WERI-Rb-1 (cell line): ENCODE results near the gene WIPF2.

Experiments
- DNase-seq: peaks from one replicate; pipeline ENCODE4 v3.0.0-alpha.2; 2020
- H3K27ac ChIP-seq: fragments of 250-450 bp; sonication (Bioruptor Pico); 2 replicates; pipeline ENCODE4 v1.5.1; 2020; ENCODE audit warnings: mild to moderate bottlenecking, moderate library complexity
- H3K27me3 ChIP-seq: fragments of 250-450 bp; sonication (Bioruptor Pico); 2 replicates; pipeline ENCODE4 v1.5.1; 2021; ENCODE audit warnings: mild to moderate bottlenecking, low read depth, moderate library complexity; ENCODE audit not compliant: insufficient read depth, severe bottlenecking
- H3K36me3 ChIP-seq: fragments of 250-450 bp; sonication (Bioruptor Pico); 2 replicates; pipeline ENCODE4 v1.5.1; 2020; ENCODE audit warnings: mild to moderate bottlenecking, moderate library complexity
- H3K4me3 ChIP-seq: 2 replicates; pipeline ENCODE4 v1.5.1; 2011; ENCODE audit warnings: low read depth, mild to moderate bottlenecking, control low read depth, low read length
- H3K9me3 ChIP-seq: fragments of 250-450 bp; sonication (Bioruptor Pico); 2 replicates; pipeline ENCODE4 v1.5.1; 2021; ENCODE audit warnings: mild to moderate bottlenecking, moderate library complexity; ENCODE audit not compliant: severe bottlenecking
- CTCF ChIP-seq: IDR thresholded peaks from 2 replicates; pipeline ENCODE4 v1.5.1; 2011; ENCODE audit warnings: low read depth, mild to moderate bottlenecking, control low read depth, inconsistent platforms, low read length

WIPF2 gene

GRCh38 chr17:40315206-40315605 is 96.1 kb downstream of the WIPF2 start:
- H3K9me3 ChIP-seq, result no peaks in the 10 kb centered on the region
- TF ChIP-seq CTCF, result no peak
- no peak overlapping the region for H3K27ac ChIP-seq
- no peak for DNase-seq
- H3K36me3 ChIP-seq, result no peaks in the 10 kb centered on the region
- H3K27me3 ChIP-seq, result no peaks in the 10 kb centered on the region
- no peak overlapping the region for H3K4me3 ChIP-seq

DNA sequence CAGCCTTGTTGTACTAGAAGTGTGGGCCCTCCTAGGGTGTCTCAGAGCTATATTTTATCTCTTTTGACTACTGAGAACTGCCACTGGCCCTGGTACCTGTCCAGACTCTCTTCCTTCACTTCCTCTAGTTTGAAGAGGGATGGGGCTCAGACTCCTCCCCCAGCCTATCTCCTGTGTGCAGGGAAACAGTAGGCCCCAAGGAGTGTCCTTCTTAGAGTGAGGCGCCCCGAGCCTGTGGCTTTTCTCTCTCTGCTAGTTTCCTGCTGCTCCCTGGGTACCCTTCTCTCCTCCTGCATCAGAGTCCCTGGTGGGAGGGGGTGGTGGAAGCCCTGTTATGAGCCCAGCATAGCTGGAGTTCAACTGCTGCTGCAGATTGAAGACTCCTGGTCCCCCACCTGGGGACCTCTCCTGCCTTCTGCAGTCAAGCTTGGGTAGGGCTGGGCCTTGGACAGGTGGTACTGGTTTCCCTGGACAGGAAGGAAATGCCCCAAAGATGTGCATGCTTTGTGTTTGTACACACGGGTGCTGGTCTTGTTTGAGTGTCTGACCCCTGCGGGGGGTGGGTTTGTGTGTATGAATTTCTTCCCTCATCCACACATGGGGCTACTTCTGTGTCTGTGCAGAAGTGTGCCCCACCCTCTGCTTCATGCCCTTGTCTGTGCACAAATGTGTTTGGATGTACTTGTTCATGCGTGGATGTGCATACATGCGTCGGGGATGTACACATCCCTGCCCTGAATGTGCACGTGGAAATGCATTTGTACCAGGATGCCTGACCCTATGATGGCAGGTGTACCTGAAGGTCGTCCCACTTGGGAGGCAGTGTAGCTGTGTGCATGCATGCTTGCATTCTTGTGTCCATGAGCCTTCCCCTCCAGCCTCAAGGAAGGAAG is 96.8 kb downstream of the WIPF2 start:
- no peaks in the 10 kb centered on the region for H3K27me3 ChIP-seq
- peak overlapping the region; percentile 85 for H3K27ac ChIP-seq
- no peaks in the 10 kb centered on the region for H3K9me3 ChIP-seq
- TF ChIP-seq CTCF, result no peak
- DNase-seq, result no peak
- no peak overlapping the region for H3K4me3 ChIP-seq
- H3K36me3 ChIP-seq, result no peaks in the 10 kb centered on the region

- Histone ChIP-seq H3K27me3 (no peaks in the 10 kb centered on the region), H3K27ac (peak overlapping the region; percentile 85), H3K36me3 (no peaks in the 10 kb centered on the region), H3K4me3 (peak overlapping the region; percentile 85), H3K9me3 (no peaks in the 10 kb centered on the region)
- DNase-seq, result peak; percentile 57
- TF ChIP-seq CTCF, result no peak
Observed at GRCh38 chr17:40316571-40317344, 97.7 kb downstream of the WIPF2 start.

GRCh38 chr17:40317345-40317873 is 98.3 kb downstream of the WIPF2 start:
- TF ChIP-seq CTCF, result peak; percentile 79
- H3K27me3 ChIP-seq, result no peaks in the 10 kb centered on the region
- no peaks in the 10 kb centered on the region for H3K9me3 ChIP-seq
- H3K27ac ChIP-seq, result peak overlapping the region; percentile 85
- DNase-seq, result peak; percentile 89
- peak overlapping the region; percentile 85 for H3K4me3 ChIP-seq
- no peaks in the 10 kb centered on the region for H3K36me3 ChIP-seq

DNA sequence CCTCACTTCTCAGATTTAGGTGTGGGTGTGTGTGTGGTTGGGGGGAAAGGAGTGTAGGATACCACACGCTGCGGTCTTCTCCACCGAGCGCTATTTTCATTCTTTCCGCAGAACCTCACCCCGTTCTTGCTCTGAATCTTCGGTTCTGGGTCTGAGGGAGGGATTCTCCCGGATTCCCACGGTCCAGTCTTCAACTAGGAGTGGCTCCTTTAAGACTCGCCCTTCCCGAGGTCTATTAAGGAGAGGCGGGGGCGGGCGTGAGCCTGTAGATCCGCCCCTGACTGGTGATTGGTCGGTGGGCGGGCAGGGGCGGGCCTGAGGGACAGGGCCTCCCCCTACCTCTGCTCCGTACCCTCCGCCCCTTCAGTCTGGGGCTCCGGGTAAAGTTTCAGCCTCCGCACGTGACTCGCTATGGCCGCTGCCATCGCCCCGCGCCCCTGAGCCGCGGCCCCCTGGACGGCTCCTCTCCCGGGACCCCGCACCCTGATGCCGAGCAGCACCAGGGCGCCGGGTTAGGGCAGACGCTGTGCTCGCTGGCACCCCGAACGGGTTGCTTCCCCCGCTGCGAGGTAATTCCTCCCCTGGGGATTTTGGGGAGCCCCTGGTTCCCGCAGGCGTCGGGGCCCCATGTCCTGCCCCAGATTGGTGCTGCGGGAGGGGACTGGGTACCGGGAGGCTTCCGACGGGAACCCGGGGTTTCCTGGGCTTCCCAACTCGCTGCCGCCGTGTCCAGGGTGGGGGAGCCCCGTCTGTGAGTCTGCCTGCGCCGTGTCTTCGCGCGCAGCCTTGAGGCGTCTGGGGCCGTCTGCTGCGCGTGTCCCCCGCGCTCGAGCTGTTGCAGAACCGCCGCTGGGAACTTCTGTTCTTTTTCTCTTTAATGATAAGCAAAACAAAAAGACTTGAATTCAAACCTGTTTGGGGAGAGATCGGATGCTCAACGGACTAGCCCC is 99.1 kb downstream of the WIPF2 start:
- Histone ChIP-seq H3K4me3 (peak overlapping the region; percentile 85), H3K27ac (peak overlapping the region; percentile 85), H3K27me3 (no peaks in the 10 kb centered on the region), H3K36me3 (no peaks in the 10 kb centered on the region), H3K9me3 (no peaks in the 10 kb centered on the region)
- TF ChIP-seq CTCF, result no peak
- peak; percentile 99 for DNase-seq
